ENCODE data around the gene SLC17A2.

The SLC17A2 gene

GRCh38 chr6:25922301-25922700 is 8.2 kb downstream of the SLC17A2 start:
- TF ChIP-seq CTCF (IDR thresholded peaks at IDR 0.05), result no peak

GRCh38 chr6:25921525-25922203 is 8.8 kb downstream of the SLC17A2 start:
- TF ChIP-seq CTCF (IDR thresholded peaks at IDR 0.05), result no peak

- no peak for TF ChIP-seq CTCF (IDR thresholded peaks at IDR 0.05)
Measured at GRCh38 chr6:25919657-25920056, 10.8 kb downstream of the SLC17A2 start.

- TF ChIP-seq CTCF (IDR thresholded peaks at IDR 0.05), result no peak
Measured at GRCh38 chr6:25918083-25918683, 12.3 kb downstream of the SLC17A2 start.

- TF ChIP-seq CTCF (IDR thresholded peaks at IDR 0.05), result no peak
Measured at GRCh38 chr6:25916789-25917490, 13.6 kb downstream of the SLC17A2 start.

- TF ChIP-seq CTCF (IDR thresholded peaks at IDR 0.05), result no peak
Measured at GRCh38 chr6:25916330-25916729, 14.2 kb downstream of the SLC17A2 start.

GRCh38 chr6:25913741-25914140 is 16.8 kb downstream of the SLC17A2 start:
- no peak for TF ChIP-seq CTCF (IDR thresholded peaks at IDR 0.05)
